HG03520 (cell line): ENCODE results near the gene SYMPK.

Experiments
- ATAC-seq: cut with Tn5 transposase; IDR thresholded peaks from one replicate; pipeline ENCODE4 v1.9.1; 2021; ENCODE audit warnings: mild to moderate bottlenecking, moderate library complexity; ENCODE audit not compliant: unreplicated experiment

SYMPK gene

DNA sequence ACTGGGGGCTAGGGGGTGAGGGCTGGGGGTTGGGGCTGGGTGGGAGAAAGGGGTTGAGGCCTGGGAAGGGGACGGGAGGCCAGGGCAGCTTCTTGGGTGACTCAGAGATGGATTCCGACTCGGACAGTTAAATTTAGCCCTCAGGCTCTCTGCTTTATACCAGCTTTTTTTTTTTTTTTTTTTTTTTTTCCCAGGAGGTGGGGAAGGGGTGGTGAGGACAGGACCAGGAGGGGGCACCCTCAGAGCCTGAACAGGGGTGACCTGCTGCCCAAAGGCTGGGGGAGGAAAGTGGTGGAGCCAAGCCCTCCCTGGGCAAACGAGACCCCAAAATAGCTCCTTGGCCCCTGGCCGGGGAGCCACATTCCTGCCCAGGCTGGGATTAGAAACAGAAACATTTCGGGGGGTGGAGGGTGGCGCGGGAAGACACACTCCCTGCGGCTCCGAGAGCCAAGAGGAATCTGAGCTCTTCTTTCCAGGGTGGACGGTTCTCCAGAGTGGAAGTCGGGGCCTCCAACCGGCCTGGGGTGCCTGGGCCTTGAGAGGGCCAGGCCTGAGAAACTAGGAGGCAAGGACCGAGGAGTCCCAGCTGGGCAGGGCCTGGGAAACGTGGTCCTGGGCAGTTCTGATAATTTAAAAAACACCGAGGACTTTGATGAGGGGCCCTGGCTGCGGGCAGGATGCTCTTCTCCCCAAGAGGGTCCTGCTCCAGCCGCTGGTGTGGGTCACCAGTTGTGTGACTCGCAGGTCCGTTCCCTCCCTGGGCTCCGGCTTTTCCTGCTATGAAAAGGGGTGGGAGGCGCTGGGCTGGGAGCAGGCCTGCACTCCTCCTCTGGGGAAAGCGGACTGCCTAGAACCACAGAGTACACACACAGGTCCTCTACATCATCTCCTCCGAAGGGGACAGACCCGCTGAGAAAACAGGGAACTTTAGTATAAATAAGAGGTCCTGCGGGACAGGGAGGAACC is 79.8 kb downstream of the SYMPK start:
- no peak for ATAC-seq

GRCh38 chr19:45782162-45782691 is 80.7 kb downstream of the SYMPK start, which contains the start of gene DMPK:
Gene DMPK (minus strand): TSS chr19:45782490. CDS start chr19:45782352, 138 bp downstream.
- ATAC-seq = no peak

- ATAC-seq = no peak
Observed at GRCh38 chr19:45781214-45782161, 81.5 kb downstream of the SYMPK start.

DNA sequence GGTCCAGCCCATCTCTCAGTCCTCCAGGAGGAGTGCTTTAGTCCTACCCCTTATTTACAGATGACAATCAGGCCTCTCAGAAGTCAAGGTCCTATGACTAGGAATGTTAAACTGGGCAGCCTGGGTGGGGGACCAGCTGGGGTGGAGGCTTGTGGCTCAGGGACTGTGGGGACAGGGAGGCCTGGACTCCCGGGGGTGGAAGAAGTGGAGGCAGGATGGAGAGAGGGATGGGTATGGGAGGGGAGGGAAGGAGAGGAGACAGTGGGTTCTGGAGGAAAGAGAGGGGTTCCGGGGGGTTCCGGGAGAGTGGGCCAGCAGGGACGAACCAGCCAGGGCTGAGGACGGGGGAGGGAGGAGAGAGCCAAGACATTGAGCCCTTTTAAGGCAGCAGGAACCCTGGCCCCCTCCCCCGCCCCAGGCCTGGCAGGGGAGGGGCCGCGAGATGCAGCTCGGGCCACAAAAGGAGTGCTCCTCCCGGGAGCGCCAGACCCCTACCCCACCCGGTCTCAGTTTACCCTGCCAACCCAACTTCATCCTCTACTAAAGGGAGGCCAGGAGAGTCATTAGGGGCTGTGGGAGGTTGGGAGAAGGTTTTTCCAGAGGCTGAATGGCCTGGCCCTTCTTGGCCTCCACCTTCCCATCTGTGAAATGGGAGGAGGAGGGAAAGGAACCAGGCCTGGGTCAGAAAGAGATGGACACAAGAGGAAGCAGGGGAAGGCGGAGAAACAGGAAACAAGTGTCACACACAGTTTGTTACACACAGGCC is 82.3 kb downstream of the SYMPK start:
- ATAC-seq = no peak

DNA sequence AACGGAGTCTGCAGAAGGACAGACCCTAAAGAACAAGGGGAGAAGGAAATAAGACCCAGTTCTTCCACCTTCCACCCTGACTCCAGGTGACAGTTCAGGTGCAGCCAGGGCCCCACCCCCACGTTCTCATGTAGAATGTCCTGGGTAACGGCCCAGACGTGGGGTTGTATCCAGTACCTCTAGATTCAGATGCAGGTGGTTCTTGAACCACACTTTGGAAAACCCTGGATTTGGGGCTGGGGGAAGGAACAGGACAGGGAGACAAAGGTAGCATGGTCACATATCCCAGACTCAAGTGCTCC is 82.8 kb downstream of the SYMPK start:
- no peak for ATAC-seq

DNA sequence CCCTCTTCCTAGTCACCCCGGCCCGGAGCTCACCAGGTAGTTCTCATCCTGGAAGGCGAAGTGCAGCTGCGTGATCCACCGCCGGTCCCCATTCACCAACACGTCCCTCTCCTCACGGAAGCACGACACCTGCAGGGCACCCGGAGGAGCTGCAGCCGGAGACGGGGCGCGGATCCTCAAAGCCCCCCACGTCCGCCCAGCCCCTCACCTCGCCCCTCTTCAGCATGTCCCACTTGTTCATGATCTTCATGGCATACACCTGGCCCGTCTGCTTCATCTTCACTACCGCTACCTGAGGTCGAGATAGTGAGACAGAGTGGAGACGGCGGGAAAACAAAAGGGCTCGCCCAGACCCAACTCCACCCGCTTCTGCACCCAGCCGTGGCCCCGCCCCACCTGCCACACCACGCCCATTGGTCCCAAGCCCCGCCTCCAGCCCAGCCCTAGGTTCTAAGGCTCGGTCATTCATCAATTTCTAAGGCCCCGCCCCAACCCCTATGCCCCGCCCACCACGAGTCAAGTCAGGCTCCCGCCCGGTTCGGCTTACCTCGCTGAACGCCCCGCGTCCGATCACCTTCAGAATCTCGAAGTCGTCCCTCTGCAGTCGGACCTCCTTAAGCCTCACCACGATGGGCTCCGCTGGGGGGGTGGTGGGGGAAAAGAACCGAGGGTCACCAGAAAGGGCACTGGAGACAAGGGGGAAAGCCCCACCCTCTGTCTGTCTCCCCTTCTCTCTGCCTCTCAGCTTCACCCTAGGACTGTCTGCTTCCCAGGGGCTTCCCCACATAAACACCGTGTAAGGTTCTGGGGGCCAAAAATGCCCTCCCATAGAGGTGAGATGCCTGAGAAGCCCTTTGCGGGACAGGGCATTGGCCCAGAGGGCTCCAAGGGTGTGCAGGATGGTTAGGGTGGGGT is 83.5 kb downstream of the SYMPK start:
- peak; percentile 53 for ATAC-seq

- no peak for ATAC-seq
Observed at GRCh38 chr19:45778010-45778661, 84.8 kb downstream of the SYMPK start.

DNA sequence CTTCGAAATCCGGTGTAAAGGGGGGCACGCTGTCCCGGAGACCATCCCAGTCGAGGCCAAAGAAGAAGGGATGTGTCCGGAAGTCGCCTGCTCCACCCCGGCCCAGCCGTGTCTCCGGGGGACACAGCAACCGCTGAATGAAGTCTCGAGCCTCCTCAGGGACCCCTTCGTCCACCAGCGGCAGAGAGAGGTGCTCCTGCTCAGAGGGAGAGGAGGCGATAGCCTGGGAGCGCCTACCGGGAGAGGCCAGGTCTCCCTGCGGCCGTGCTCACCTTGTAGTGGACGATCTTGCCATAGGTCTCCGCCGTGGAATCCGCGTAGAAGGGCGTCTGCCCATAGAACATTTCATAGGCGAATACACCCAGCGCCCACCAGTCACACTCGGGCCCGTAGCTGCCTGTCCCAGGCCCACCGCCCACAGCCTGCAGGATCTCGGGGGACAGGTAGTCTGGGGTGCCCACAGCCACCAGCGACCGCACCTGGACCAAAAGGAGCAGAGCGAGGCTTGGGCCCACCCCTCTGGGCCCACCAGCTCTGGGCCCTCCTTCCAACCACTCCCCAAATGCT is 85.5 kb downstream of the SYMPK start:
- ATAC-seq = no peak

GRCh38 chr19:45774765-45775164 is 88.2 kb downstream of the SYMPK start:
- no peak for ATAC-seq

DNA sequence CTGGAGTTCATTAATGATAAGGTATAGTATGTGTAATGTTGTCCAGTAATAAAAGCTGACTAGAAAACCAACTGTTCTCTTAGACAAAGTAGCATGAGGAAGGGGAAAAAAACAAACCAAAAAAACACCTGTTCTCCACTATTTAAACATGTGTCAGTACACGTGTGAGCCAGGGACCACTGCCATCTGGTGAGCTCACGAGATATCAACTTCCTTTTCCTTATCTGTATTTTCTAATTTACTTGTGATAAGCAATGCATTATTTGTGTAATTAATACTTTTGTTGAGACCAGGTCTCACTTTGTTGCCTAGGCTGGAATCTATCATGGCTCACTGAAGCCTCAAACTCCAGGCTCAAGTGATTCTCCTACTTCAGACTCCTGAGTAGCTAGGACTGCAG is 89.6 kb downstream of the SYMPK start:
- no peak for ATAC-seq

GRCh38 chr19:45772912-45773311 is 90.0 kb downstream of the SYMPK start:
- ATAC-seq = no peak

DNA sequence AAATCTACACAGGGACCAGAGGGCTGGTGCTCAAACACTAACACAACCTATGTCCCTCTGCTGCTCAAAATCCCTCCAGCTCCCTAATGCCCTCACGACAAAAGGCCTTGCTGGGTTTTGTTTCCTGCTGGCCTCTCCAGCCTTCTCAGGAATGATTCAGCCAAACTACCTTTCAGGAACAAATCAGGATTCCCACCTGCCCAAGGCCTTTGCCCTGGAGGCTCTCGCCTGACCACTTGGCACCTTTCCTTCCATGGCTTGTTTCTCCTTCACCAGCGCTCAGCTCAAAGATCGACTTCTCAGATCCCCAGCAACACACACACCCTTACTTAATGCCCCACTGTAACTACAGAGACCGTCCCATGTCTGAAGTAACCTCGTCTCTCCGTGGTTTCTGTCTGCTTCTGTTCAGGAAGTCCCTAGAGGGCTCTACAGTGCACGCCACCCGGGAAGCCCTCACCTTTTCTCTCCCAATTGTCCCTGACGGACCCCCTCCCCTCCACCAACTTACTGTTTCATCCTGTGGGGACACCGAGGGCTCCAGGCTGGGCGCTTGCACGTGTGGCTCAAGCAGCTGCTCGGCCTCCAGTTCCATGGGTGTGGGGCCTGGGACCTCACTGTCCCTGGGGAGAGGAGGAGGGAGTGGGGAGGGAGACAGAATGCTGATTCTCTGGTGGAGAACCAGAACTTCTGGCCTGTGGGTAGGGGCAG is 90.7 kb downstream of the SYMPK start:
- no peak for ATAC-seq

DNA sequence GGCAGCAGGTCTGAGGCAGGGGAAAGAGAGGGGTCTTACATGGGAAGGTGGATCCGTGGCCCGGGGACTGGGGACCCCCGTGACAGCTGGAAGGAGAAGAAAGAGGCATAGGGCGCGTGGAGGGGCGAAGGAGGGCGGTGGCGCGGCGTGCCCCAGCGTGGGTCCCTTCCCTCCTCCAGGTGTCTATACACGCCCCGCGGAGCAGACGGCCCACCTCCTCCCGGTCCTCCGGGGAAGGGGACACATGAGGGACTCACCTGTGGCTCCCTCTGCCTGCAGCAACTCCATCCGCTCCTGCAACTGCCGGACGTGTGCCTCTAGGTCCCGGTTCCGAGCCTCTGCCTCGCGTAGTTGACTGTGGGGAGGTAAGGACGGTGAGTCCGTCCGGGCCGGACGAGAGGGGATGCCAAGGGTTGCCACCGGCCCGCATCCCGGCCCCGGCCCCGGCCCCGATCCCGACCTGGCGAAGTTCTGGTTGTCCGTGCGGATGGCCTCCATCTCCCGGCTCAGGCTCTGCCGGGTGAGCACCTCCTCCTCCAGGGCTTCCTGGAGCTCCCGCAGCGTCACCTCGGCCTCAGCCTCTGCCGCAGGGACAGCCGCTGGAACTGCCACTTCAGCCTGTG is 91.5 kb downstream of the SYMPK start:
- no peak for ATAC-seq

- peak; percentile 40 for ATAC-seq
Observed at GRCh38 chr19:45770192-45771101, 92.5 kb downstream of the SYMPK start.

DNA sequence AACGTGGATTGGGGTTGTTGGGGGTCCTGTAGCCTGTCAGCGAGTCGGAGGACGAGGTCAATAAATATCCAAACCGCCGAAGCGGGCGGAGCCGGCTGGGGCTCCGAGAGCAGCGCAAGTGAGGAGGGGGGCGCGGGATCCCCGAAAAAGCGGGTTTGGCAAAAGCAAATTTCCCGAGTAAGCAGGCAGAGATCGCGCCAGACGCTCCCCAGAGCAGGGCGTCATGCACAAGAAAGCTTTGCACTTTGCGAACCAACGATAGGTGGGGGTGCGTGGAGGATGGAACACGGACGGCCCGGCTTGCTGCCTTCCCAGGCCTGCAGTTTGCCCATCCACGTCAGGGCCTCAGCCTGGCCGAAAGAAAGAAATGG is 93.1 kb downstream of the SYMPK start:
- no peak for ATAC-seq

GRCh38 chr19:45768984-45769782 is 93.8 kb downstream of the SYMPK start, which contains the start of gene SIX5:
Gene SIX5 (minus strand): TSS chr19:45769252. CDS start chr19:45768844, 408 bp downstream.
- peak; percentile 56 for ATAC-seq
